GM18909 (cell line): Measurements from ENCODE around the gene TGFBR3.
"Not testable (repeated sequence)": the region's sequence is repeated elsewhere in the genome, so short reads cannot be mapped to it uniquely, and the experiment has no call there.

ENCODE experiments used
- ATAC-seq: cut with Tn5 transposase; IDR thresholded peaks from one replicate; pipeline ENCODE4 v1.9.1; 2021; ENCODE audit warnings: mild to moderate bottlenecking; ENCODE audit not compliant: unreplicated experiment, poor library complexity

Gene TGFBR3

GRCh38 chr1:91670781-91671180 lies 215.2 kb downstream of the TGFBR3 start:
- no peak for ATAC-seq

- ATAC-seq, result no peak
Measured at GRCh38 chr1:91669584-91670350, 216.2 kb downstream of the TGFBR3 start.

- ATAC-seq, result not testable (repeated sequence)
Measured at GRCh38 chr1:91666651-91667050, 219.3 kb downstream of the TGFBR3 start.

GRCh38 chr1:91661121-91661520 lies 224.8 kb downstream of the TGFBR3 start:
- no peak for ATAC-seq

- ATAC-seq, result no peak
Measured at GRCh38 chr1:91660708-91661107, 225.2 kb downstream of the TGFBR3 start.

- ATAC-seq, result no peak
Measured at GRCh38 chr1:91655912-91656449, 230.0 kb downstream of the TGFBR3 start.

- ATAC-seq, result peak; percentile 54
Measured at GRCh38 chr1:91653183-91653582, 232.8 kb downstream of the TGFBR3 start.

- ATAC-seq, result no peak
Measured at GRCh38 chr1:91651661-91652071, 234.3 kb downstream of the TGFBR3 start.

GRCh38 chr1:91651243-91651642 lies 234.7 kb downstream of the TGFBR3 start:
- no peak for ATAC-seq

GRCh38 chr1:91650764-91651163 lies 235.2 kb downstream of the TGFBR3 start:
- no peak for ATAC-seq

- ATAC-seq, result no peak
Measured at GRCh38 chr1:91647061-91647460, 238.9 kb downstream of the TGFBR3 start.

- no peak for ATAC-seq
Measured at GRCh38 chr1:91645031-91645430, 240.9 kb downstream of the TGFBR3 start.

GRCh38 chr1:91643431-91643830 lies 242.5 kb downstream of the TGFBR3 start:
- ATAC-seq, result no peak

- no peak for ATAC-seq
Measured at GRCh38 chr1:91640877-91641526, 244.9 kb downstream of the TGFBR3 start.

- ATAC-seq, result no peak
Measured at GRCh38 chr1:91637539-91637994, 248.4 kb downstream of the TGFBR3 start.

- ATAC-seq, result no peak
Measured at GRCh38 chr1:91635763-91636162, 250.2 kb downstream of the TGFBR3 start.

- ATAC-seq, result no peak
Measured at GRCh38 chr1:91633438-91633837, 252.5 kb downstream of the TGFBR3 start.

GRCh38 chr1:91631718-91632330 lies 254.1 kb downstream of the TGFBR3 start:
- ATAC-seq, result no peak

GRCh38 chr1:91630803-91631202 lies 255.1 kb downstream of the TGFBR3 start:
- ATAC-seq, result no peak
